Left lung (tissue), 10 donors: ENCODE results near the gene KIF26A. TPM values are rescaled to one million over a fixed set of nuclear protein-coding genes. Genes with fewer than 3 reads are reported as not detected.
"Not testable (repeated sequence)": the region's sequence is repeated elsewhere in the genome, so short reads cannot be mapped to it uniquely, and the experiment has no call there.

Source experiments
- ATAC-seq: fragments of 200-7000 bp; cut with Tn5 transposase; one replicate; pipeline ENCODE4 v1.9.1; 2020; ENCODE audit warnings: moderate library complexity
- DNase-seq, 4 donors: peaks; one replicate each; pipeline ENCODE4 v3.0.0-alpha.2; 2013 to 2020
- H3K27ac ChIP-seq, 2 donors: fragments of 200-600 bp; sonication (generic) in 1 of 2; one replicate each; pipeline versions ENCODE4 v1.5.0 to v1.8.0; 2020 to 2021
- H3K27me3 ChIP-seq, 2 donors: fragments of 200-600 bp; sonication (generic) in 1 of 2; one replicate each; pipeline versions ENCODE4 v1.5.0 to v1.8.0; 2020 to 2021
- H3K36me3 ChIP-seq, 2 donors: fragments of 200-600 bp; sonication (generic) in 1 of 2; one replicate each; pipeline versions ENCODE4 v1.5.0 to v1.8.0; 2020 to 2021
- H3K4me1 ChIP-seq, 2 donors: fragments of 200-600 bp; one replicate each; pipeline ENCODE4 v1.8.0; 2021
- H3K4me3 ChIP-seq, 2 donors: fragments of 200-600 bp; sonication (generic) in 1 of 2; one replicate each; pipeline versions ENCODE4 v1.5.0 to v1.8.0; 2020 to 2021; ENCODE audit warnings: mild to moderate bottlenecking in 1 of 2
- H3K9me3 ChIP-seq, 2 donors: fragments of 200-600 bp; sonication (generic) in 1 of 2; one replicate each; pipeline versions ENCODE4 v1.5.0 to v1.8.0; 2020 to 2021
- intact Hi-C, 2 donors: fragments of 100-400 bp; cut with DNase I; formaldehyde crosslinking; loops; one replicate each; pipeline versions ENCODE4 v1.11.2 to v1.14.2; 2022
- polyA plus RNA-seq, 6 donors: library from polyadenylated mRNA; unstranded; fragments of 120-200 nt; gene quantifications; one replicate each; pipeline ENCODE4 v1.2.1, GENCODE V29; 2013; ENCODE audit not compliant: insufficient read length in 6 of 6
- total RNA-seq, 2 donors: library from RNA; stranded (reverse); fragmentation: NEBNext Ultra II Directional; extraction: Animal tissue kit (Norgen Biotek cat#: 25700); gene quantifications; one replicate each; pipeline ENCODE4 v1.2.1, GENCODE V29; 2021
- TF ChIP-seq, protein P1 (sequence below), 2 donors: fragments of 200-600 bp; sonication (generic) in 1 of 2; IDR thresholded peaks; one replicate each; pipeline versions ENCODE4 v1.5.0 to v1.8.0; 2021; ENCODE audit warnings: antibody characterized with exemption in 2 of 2
- donor health status: DM: no; HTN: yes; CAD: no.
- donor health status: DM: no; HTN: no; CAD: no.

KIF26A gene
- total and polyA plus RNA-seq, 8 donors, result 4.5 to 25.5 (median 14.4) TPM

DNA sequence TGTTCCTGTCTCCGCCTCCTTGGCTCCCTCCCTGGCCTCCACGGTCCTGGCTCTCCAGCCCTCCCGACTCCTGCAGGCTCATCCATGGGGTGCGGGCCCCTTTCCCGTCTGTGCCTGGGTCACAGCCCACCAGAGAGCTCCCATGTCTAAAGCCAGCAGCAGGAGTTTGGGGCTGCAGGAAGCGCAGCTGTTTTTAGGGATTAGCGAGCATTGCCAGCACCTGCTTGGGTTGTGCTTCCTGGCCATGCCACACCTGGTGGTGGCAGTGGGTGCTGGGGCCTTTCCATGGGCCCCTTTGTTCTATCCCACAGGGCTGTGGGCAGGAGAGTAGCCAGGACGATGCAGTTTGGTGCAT, 64.7 kb downstream of the KIF26A start:
- Histone ChIP-seq H3K9me3 (no peaks in the 10 kb centered on the region), H3K4me1 (peaks cover 0 to 3% of the 10 kb centered on the region in 2 donors), H3K27me3 (peaks cover 0 to 20% of the 10 kb centered on the region in 2 donors), H3K36me3 (no peaks in the 10 kb centered on the region), H3K27ac (no peak overlapping the region), H3K4me3 (no peak overlapping the region)
- peak in 1 of 4 donors; percentile 58 for DNase-seq
- TF ChIP-seq, protein P1, sequence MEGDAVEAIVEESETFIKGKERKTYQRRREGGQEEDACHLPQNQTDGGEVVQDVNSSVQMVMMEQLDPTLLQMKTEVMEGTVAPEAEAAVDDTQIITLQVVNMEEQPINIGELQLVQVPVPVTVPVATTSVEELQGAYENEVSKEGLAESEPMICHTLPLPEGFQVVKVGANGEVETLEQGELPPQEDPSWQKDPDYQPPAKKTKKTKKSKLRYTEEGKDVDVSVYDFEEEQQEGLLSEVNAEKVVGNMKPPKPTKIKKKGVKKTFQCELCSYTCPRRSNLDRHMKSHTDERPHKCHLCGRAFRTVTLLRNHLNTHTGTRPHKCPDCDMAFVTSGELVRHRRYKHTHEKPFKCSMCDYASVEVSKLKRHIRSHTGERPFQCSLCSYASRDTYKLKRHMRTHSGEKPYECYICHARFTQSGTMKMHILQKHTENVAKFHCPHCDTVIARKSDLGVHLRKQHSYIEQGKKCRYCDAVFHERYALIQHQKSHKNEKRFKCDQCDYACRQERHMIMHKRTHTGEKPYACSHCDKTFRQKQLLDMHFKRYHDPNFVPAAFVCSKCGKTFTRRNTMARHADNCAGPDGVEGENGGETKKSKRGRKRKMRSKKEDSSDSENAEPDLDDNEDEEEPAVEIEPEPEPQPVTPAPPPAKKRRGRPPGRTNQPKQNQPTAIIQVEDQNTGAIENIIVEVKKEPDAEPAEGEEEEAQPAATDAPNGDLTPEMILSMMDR (IDR thresholded peaks at IDR 0.05), result no peak
- intact Hi-C loops, result no loop called here
- ATAC-seq, result no peak

DNA sequence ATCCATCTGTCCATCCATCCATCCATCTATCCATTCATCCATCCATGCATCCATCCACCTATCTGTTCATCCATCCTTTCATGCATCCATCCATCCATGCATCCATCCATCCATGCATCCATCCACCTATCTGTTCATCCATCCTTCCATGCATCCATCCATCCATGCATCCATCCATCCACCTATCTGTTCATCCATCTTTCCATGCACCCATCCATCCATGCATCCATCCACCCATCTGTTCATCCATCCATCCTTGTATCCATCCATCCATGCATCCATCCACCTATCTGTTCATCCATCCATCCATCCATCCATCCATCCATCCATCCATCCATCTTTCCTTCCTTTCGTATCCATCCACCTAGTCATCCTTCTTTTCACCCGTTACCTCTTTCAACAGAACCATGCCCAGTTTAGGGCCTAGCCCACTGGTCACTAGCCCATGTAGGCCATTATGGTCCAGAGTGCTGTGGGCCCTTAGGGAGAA, 66.3 kb downstream of the KIF26A start:
- H3K9me3 ChIP-seq, result no peaks in the 10 kb centered on the region
- ATAC-seq (no peak), DNase-seq (no peak)
- H3K27ac ChIP-seq, result no peak overlapping the region
- no peak overlapping the region for H3K4me3 ChIP-seq
- H3K4me1 ChIP-seq, result peaks cover 0 to 3% of the 10 kb centered on the region in 2 donors
- intact Hi-C loops, result no loop called here
- TF ChIP-seq, protein P1 (IDR thresholded peaks at IDR 0.05), result no peak
- H3K36me3 ChIP-seq, result no peaks in the 10 kb centered on the region
- H3K27me3 ChIP-seq, result peaks cover 0 to 11% of the 10 kb centered on the region in 2 donors

DNA sequence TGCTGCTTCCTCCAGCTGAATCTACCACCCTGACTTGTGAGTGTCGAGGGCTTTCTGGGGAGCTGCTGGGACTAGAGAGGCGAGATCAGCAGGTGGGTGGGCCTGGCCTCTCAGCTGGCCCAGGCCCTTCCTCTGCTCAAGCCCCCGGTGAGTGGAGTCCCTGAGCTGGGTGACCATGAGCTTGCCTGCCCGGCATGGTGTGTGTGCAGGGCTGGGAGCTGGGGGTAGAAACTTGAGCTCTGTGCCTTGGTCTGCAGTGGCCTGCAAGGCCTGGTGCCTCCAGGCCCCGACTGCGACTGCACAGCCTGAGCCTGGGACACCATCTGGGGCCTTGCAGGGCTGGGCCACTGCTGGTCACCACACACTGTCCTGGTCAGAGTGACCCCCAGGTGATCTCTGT, 67.4 kb downstream of the KIF26A start:
- Histone ChIP-seq H3K27ac (no peak overlapping the region), H3K36me3 (no peaks in the 10 kb centered on the region), H3K4me3 (no peak overlapping the region), H3K27me3 (peaks cover 0 to 11% of the 10 kb centered on the region in 2 donors), H3K9me3 (no peaks in the 10 kb centered on the region), H3K4me1 (peaks cover 0 to 3% of the 10 kb centered on the region in 2 donors)
- DNase-seq, result peak in 1 of 4 donors; percentile 53
- TF ChIP-seq, protein P1 (IDR thresholded peaks at IDR 0.05), result no peak
- ATAC-seq, result no peak
- intact Hi-C loops, result no loop called here

DNA sequence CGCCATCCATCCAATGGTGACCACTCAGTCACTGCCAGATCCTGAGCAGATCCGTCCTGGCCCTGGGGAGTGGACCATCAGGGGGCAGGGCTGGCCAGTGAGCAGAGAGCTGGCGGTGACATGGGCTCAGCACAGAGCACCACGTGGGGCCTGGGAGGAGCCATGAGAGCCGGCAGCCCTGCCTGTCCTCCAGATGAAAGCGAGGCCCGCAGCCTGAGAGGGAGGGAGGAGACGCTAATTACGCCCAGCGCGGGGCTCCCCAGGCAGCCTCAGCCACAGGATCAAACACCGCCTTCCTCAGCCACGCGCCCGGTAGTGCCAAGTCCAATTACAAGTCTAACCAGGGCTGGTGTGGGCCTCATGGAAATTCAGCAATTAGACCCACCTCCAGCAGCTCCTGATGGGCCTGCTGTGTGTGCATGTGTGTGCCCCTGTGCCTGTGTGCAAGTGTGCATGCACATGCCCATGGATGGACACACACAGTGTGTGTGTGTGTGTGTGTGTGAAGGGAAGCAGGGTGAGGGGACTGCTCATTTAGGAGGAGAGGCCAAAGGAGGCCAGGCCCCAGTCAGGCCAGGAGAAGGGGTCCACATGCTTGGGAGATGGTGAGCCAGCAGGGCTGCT, 68.0 kb downstream of the KIF26A start:
- peak; percentile 77 for ATAC-seq
- Histone ChIP-seq H3K27ac (no peak overlapping the region), H3K9me3 (no peaks in the 10 kb centered on the region), H3K4me3 (no peak overlapping the region), H3K27me3 (peaks cover 0 to 11% of the 10 kb centered on the region in 2 donors), H3K36me3 (no peaks in the 10 kb centered on the region), H3K4me1 (peaks cover 0 to 3% of the 10 kb centered on the region in 2 donors)
- peak in 3 of 4 donors; percentile 50 to 83 (median 78) for DNase-seq
- intact Hi-C loops, result no loop called here
- TF ChIP-seq, protein P1 (IDR thresholded peaks at IDR 0.05), result no peak

DNA sequence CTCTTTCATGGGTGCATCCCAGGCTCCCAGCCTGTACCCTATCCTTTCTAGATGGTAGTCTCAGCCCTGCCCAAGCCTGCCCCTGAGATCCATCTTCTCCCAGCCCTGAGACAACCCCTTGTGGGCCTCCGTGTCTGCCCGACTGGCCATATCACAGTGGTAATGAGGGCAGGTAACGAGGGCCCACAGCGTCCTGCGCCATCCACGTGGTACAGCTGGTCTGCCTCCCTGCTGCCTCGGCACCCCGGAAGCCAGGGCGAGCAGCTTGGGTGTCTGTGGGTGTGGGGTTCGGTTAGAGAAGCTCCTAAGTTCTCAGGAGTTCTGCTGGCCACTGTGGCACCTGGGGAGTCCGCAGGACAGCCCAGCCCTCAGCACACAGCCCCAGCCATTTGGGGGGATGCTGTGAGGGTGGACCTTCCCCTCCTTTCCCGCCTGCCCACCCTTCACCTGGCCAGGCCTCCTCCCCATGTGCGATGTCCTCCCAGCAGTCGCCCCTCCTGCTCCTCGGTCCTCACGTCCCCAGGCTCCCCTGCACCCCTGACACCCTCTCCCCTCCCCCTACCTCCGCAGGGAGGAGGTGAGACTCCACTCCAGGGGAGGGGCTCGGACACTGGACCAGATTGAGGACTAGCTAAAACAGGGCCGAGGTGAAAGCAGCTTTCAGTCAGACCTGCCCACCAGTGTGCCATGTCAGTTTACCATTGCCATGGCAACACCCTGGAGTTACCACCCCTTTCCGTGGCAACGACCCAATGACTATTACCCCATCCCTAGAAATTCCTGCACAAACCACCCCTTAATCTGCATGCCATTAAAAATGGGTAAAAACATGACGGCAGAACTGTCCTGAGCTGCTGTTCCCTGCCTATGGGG, 69.0 kb downstream of the KIF26A start:
- TF ChIP-seq, protein P1 (IDR thresholded peaks at IDR 0.05), result no peak
- Histone ChIP-seq H3K4me1 (no peaks in the 10 kb centered on the region), H3K9me3 (no peaks in the 10 kb centered on the region), H3K27ac (no peak overlapping the region), H3K27me3 (peaks cover 0 to 7% of the 10 kb centered on the region in 2 donors), H3K36me3 (no peaks in the 10 kb centered on the region), H3K4me3 (no peak overlapping the region)
- DNase-seq (peak in 1 of 4 donors; percentile 58), ATAC-seq (no peak)
- intact Hi-C loops, result no loop called here

DNA sequence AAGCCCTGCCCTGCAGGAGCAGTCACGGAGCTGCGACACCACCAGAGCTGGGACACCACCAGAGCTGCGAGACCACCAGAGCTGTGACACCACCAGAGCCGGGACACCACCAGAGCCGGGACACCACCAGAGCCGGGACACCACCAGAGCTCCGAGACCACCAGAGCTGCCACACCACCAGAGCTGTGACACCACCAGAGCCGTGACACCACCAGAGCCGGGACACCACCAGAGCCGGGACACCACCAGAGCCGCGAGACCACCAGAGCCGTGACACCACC, 69.6 kb downstream of the KIF26A start:
- DNase-seq, result peak in 1 of 4 donors; percentile 34
- H3K27me3 ChIP-seq, H3K36me3 ChIP-seq, H3K27ac ChIP-seq, intact Hi-C loops, H3K4me1 ChIP-seq, ATAC-seq, H3K4me3 ChIP-seq, H3K9me3 ChIP-seq: not testable (repeated sequence)

DNA sequence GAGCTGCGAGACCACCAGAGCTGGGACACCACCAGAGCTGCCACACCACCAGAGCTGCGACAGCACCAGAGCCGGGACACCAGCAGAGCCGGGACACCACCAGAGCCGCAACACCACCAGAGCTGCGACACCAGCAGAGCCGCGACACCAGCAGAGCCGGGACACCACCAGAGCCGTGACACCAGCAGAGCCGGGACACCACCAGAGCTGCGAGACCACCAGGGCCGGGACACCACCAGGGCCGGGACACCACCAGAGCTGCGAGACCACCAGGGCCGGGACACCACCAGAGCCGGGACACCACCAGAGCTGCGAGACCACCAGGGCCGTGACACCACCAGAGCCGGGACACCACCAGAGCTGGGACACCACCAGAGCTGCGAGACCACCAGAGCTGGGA, 69.9 kb downstream of the KIF26A start:
- H3K9me3 ChIP-seq, ATAC-seq, intact Hi-C loops: not testable (repeated sequence)

DNA sequence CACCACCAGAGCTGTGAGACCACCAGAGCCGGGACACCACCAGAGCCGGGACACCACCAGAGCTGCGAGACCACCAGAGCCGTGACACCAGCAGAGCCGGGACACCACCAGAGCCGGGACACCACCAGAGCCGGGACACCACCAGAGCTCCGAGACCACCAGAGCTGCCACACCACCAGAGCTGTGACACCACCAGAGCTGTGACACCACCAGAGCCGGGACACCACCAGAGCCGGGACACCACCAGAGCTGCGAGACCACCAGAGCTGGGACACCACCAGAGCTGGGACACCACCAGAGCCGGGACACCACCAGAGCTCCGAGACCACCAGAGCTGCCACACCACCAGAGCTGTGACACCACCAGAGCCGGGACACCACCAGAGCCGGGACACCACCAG, 70.7 kb downstream of the KIF26A start:
- H3K9me3 ChIP-seq, DNase-seq, H3K4me1 ChIP-seq, H3K27ac ChIP-seq, H3K4me3 ChIP-seq, intact Hi-C loops, ATAC-seq, H3K36me3 ChIP-seq: not testable (repeated sequence)
- H3K27me3 ChIP-seq, result peaks cover 0 to 15% of the 10 kb centered on the region in 2 donors

More for the DNA sequence above, 69.9 kb downstream of the KIF26A start:
- H3K27me3 ChIP-seq, H3K36me3 ChIP-seq, H3K27ac ChIP-seq, H3K4me1 ChIP-seq, H3K4me3 ChIP-seq: not testable (repeated sequence)
- DNase-seq, result peak in 1 of 4 donors; percentile 26
